HG03060 (cell line): ENCODE data around the gene KCNH3.
"Not testable (repeated sequence)": the region's sequence is repeated elsewhere in the genome, so short reads cannot be mapped to it uniquely, and the experiment has no call there.

Experiments used
- ATAC-seq: cut with Tn5 transposase; IDR thresholded peaks from one replicate; pipeline ENCODE4 v1.9.1; 2021; ENCODE audit warnings: low read depth, moderate number of reproducible peaks; ENCODE audit not compliant: unreplicated experiment

KCNH3 gene

GRCh38 chr12:49524660-49525324 lies 14.0 kb upstream of the KCNH3 start:
- ATAC-seq = no peak

DNA sequence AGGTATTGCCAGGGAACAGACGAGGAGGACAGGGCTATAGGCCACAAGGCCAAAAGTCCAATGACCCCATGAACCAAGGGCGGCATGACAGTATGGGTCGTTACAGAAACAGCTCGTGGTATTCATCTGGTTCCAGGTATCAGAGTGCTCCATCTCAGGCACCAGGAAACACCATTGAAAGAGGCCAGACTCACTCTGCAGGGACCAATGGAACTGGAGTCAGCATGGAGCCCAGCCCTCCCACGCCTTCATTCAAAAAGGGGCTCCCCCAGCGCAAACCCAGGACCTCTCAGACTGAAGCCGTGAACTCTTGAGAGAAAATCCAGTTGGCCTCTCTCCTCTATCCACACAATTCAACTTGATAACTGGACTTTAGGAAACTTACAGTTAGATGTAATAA lies 12.9 kb upstream of the KCNH3 start:
- no peak for ATAC-seq

DNA sequence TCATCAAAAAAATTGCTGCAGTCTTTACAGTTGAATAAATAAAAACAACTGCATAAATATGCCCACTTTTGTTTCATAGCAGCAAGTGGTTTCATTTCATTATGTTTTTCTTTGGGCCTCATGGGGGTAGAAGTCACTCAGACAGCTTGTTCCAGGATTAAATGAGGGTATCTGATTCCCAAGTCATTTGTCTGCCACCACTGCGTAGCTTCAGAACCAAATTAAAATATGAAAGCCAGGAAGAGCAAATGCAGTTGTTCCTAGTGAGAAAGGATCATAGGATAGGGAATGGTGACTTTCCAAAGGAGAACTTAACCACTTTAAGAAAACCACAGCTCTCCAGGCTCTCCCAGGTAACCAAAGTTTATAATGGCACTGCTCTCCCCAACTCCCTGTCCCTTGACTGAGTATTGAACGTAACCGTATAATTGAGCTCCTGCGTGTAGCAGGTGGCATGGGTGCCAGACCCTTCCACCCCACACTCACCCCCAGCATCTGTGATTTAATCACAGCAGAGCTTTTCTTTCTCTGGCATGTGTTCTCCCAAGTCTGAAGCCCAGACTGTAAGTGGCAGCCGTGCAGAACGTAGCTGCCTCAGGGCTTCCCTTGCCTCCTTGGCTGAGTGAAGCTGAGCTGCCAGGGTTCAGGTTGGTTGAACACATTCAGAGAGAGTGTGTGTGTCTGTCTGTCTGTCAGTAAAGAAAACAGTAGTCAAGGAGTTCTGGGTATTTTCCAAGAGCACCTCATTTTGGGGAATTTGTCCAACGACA lies 11.3 kb upstream of the KCNH3 start:
- no peak for ATAC-seq

DNA sequence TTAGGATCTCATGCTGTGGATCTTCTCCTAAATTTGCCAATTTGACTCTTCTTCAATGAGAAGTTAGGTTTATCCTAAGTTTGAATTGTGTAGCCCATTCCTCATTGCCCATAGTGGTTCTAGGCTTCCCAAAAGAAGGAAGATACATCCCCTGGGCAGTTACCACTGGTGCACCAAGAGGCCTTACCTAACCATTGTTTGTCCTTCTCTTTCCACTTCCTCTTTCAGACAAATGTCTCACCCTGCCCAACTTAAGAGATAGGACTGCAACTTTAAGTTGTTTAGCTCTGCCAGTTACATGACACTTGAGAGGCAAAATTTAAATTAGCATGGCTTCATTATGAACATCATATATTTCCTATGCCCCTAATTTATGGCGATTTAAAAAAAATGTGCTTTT lies 9.4 kb upstream of the KCNH3 start:
- ATAC-seq = no peak

GRCh38 chr12:49531745-49532144 lies 7.1 kb upstream of the KCNH3 start:
- ATAC-seq = no peak

- no peak for ATAC-seq
Measured at GRCh38 chr12:49533331-49533730, 5.5 kb upstream of the KCNH3 start.

GRCh38 chr12:49534122-49534521 lies 4.7 kb upstream of the KCNH3 start:
- ATAC-seq = not testable (repeated sequence)

GRCh38 chr12:49534731-49535278 lies 4.0 kb upstream of the KCNH3 start:
- no peak for ATAC-seq

DNA sequence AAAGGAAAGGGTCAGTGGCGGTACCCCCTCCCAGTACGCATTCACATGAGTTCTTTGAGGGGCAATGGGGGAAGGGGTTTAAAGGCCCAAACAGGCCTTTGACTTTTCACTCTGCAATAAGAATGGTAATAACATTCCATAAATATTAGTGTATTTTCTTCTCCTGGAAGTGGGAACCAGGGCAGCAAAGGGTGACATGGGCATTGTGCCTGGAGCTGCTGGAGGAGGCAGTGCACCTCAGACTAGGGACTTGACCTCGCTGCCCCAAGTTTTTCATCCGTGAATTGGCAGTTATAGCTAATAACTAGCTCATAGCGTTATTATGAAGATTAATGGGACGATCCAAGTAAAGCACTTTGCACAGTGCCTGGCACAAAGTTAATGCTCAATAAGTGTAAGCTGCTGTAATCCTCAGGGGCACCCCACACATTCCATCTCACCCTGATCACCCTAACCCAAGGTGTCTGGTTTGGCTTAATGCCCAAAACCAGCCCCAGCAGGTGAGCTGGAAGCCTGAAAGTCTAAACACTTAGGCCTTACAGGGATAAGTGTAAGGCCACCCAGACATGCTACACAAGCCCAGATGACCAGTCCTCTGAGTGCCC lies 2.8 kb upstream of the KCNH3 start:
- ATAC-seq = no peak

DNA sequence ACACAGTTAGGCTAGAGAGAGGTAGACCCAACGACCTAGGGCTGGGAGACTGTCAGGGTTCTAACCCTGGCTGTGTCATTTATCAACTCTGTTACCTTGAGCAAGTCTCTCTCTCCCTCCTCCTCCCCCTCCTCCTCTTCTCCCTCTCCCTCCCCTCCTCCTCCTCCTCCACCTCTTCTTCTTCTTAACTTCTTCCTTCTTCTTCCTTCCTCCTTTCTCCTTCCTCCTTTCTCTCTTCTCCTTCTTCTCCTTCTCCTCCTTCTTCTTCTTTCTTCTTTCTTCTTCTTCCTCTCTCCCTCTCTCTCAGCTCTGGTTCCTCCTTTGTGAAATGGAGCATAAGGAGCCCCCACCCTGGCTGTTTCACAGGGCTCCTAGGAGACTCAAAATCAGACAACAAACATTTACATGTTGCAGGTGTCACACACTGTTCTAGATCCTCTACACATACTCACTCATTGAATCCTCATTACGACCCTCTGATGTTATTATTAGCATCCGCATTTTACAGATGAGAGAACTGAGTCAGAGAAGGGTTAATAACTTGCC lies 2.2 kb upstream of the KCNH3 start:
- ATAC-seq = no peak

GRCh38 chr12:49537231-49537751 lies 1.5 kb upstream of the KCNH3 start:
- ATAC-seq = no peak

DNA sequence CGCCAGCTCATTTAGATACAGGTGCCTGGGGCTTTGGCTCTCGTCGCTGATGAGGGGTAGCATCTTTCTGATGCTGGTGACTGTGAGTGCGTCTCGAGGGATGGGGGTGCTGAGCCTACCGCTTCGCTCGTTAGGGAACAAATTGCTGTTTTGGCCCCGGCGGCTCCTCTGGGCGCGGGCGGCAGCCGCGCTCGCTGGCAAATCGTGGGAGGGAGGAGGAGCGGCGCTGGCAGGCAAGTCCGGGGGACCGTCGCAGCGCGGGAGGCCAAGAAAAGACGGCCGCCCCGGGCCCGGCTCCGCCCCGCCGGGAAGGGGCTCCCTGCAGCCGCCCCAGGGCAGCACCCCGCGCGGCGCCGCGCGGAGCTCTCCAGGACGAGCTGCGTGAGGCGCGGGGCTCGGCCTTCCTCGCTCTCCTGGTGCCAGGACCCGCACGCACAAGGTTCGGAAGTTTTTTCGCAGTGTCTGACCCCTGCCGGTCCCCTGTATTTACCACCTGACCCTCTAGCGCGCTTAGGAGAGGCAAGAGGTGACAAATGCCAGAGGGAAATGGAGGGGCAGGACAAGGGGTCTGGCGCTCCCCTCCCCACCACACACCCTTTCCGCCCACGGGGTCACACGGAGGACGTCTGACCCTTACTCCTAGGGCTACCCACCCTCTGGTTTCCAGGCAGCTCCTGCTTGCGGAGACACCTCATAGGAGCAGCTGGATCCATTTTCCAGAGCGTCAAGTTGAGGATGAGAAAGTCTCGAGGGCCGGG lies 899 bp upstream of the KCNH3 start:
- no peak for ATAC-seq

DNA sequence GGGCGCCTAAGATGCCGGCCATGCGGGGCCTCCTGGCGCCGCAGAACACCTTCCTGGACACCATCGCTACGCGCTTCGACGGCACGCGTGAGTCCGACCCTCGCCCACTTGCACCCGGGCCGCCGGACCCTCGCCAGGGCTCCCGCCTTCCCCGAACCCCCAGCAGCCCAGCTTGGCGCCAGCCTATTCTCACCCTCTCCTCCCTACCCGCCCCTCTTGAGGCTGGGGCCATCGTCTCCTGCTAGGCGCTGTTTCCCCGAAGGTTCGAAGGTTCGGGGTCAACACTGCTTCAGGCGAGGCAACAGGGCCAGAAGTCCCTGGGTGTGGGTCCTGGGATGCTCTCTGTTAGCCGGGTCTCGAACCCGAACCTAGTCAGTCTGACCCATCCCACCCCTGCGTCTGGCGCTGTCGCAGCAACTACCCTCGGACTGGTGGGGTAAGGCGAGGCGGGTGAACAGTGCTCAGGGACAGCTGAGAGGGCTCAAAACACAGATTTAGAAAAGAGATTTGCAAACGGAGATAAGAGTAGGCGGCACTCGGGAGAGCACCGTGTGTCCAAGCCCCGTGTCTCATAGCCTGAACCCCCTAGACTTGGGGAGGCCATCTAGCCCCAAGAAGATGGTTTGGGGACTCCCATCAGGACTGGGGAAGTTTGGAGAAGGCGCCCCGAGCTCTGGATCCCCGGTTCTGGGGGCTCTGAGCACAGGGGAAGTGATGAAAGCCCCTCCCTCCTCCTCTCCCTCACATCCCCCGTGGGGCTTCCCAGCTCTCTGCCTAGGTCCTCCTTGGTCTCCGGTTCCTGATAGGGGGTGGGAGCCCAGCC lies 787 bp downstream of the KCNH3 start:
- no peak for ATAC-seq

DNA sequence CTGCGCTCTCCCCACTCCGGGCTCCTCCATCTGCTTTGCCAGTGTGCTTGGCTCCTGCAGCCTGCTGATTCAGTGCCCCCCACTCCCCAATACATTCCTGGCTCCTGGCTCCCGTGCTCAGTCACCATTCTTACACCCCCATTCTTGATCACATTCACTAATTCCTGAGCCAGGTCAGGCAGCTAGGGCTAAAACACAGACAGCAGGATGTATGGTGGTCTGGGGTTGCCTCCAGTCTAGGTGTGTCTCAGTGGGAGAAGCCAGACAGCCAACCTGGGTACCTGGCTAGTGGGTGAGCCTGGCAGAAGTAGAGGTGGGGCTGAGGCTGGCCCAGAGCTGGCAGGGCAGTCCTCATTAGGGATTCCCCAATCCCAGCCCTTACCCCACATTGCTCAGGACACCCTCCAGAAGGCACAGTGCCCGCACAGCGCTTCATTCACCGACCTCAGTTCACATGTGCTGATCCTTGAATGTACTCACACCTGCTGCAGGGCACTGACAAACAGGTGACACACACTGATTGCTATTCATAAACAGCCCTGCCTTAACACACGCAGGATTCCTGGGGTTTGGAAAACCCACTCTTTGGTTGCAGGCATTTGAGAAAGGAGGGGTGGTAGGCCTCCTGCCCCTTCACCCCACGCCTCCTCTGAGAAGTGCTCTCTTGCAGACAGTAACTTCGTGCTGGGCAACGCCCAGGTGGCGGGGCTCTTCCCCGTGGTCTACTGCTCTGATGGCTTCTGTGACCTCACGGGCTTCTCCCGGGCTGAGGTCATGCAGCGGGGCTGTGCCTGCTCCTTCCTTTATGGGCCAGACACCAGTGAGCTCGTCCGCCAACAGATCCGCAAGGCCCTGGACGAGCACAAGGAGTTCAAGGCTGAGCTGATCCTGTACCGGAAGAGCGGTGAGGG lies 1.7 kb downstream of the KCNH3 start:
- no peak for ATAC-seq

- ATAC-seq = no peak
Measured at GRCh38 chr12:49541140-49541861, 2.5 kb downstream of the KCNH3 start.

DNA sequence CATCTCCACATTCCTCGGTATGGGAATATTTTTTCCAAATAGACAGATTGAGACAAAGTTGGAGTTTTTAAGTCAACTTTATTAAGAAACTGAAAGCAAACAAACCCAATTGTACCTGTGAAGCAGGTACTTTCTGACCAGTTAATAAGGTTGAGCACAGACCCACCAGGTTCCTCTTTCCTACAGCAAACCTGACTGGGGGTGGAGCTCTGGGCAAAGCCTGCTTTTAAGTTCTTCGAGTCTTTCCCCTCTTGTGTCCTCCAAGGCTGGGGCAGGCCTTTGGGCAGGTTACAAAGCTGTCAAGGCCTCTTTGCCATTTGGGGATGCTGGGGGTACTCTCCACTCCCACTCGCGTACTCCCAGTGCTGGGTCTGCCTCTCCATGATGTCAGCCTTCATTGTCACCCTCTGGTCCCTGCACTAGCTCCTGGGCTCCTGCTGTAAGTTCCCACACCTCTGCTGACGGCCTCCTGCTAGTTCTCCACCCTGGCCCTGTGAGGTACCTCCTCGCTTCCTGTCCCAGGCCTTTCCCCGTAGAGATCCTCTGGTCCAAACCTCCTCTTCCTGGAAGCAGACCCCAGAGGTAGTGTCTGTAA lies 3.2 kb downstream of the KCNH3 start:
- ATAC-seq = no peak

GRCh38 chr12:49542592-49543160 lies 3.8 kb downstream of the KCNH3 start:
- ATAC-seq = no peak
